Suprapubic skin (tissue), 3 donors: ENCODE measurements around the gene VPS37D.

Experiments
- EP300 ChIP-seq: sonication (generic); formaldehyde crosslinking; IDR thresholded peaks from one replicate; pipeline ENCODE4 v1.6.1; 2017; ENCODE audit warnings: antibody characterized with exemption
- TF ChIP-seq, protein P1 (sequence below), 2 donors: fragments of 200-600 bp in 1 of 2; fragments of 450-650 bp in 1 of 2; sonication (generic) in 1 of 2; IDR thresholded peaks; one replicate each; pipeline ENCODE4 v1.5.1; 2016 to 2019; ENCODE audit warnings: antibody characterized with exemption in 2 of 2, mild to moderate bottlenecking in 1 of 2, moderate library complexity in 1 of 2

DNA sequence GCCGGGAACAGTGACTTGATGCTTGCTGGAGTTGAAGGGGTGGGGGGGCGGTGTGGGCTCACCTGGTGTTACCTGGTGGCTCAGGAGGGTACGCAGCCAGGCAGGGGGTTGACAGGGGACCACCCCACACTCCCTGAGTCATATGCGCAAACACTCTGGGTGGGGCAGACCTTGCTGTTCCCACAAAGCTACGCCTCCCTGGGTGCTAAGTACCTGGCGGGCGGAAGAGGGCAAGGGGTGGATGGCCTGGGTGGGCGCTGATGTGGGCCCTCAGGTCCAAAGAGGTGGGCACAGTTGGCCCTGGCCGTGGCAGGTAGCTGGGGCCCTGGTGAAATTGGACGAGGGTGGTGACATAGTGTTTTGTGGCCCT lies 37.9 kb downstream of the VPS37D start:
- TF ChIP-seq, protein P1, sequence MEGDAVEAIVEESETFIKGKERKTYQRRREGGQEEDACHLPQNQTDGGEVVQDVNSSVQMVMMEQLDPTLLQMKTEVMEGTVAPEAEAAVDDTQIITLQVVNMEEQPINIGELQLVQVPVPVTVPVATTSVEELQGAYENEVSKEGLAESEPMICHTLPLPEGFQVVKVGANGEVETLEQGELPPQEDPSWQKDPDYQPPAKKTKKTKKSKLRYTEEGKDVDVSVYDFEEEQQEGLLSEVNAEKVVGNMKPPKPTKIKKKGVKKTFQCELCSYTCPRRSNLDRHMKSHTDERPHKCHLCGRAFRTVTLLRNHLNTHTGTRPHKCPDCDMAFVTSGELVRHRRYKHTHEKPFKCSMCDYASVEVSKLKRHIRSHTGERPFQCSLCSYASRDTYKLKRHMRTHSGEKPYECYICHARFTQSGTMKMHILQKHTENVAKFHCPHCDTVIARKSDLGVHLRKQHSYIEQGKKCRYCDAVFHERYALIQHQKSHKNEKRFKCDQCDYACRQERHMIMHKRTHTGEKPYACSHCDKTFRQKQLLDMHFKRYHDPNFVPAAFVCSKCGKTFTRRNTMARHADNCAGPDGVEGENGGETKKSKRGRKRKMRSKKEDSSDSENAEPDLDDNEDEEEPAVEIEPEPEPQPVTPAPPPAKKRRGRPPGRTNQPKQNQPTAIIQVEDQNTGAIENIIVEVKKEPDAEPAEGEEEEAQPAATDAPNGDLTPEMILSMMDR (IDR thresholded peaks at IDR 0.05) = no peak
- no peak for TF ChIP-seq EP300
